IMR-90 (cell line): ENCODE measurements around the gene MAML1. TPM values are rescaled to one million over a fixed set of nuclear protein-coding genes. Genes with fewer than 3 reads are reported as not detected.

Experiments
- ATAC-seq: fragments of 200-7000 bp; cut with Tn5 transposase; 2 replicates; pipeline ENCODE4 v1.9.1; 2020; ENCODE audit warnings: low read depth, mild to moderate bottlenecking, moderate library complexity
- BruUV-seq: library from RNA; stranded (reverse); fragments of 400-500 nt; replicated peaks from 2 replicates; lab custom pipeline; 2021; lab: Mats Ljungman, UMichigan
- CTCF ChIA-PET: fragments of 300-600 bp; formaldehyde crosslinking; extraction: SDS; loops from one replicate; lab custom pipeline; 2021; ENCODE audit warnings: antibody characterized with exemption; lab: Yijun Ruan, JAX
- POLR2A ChIA-PET: fragments of 300-600 bp; sonication (Branson Sonifier 250); formaldehyde crosslinking; loops from one replicate; lab custom pipeline; 2022; ENCODE audit warnings: antibody characterized with exemption; ENCODE audit not compliant: unreplicated experiment; lab: Charles Lee
- DNase-seq: peaks from one replicate; pipeline ENCODE4 v3.0.0; 2013
- H2AFZ ChIP-seq: replicated peaks from 2 replicates; pipeline ENCODE3; 2013; ENCODE audit warnings: low read length, mild to moderate bottlenecking; ENCODE audit not compliant: poor library complexity
- H2AK5ac ChIP-seq: 2 replicates; pipeline ENCODE4 v1.6.1; 2013; ENCODE audit warnings: low read depth, low read length, inconsistent platforms
- H2AK9ac ChIP-seq: replicated peaks from 2 replicates; pipeline ENCODE3; 2013; ENCODE audit warnings: mild to moderate bottlenecking, low read depth, low read length, moderate library complexity; ENCODE audit not compliant: poor library complexity
- H2BK120ac ChIP-seq: 2 replicates; pipeline ENCODE4 v1.6.1; 2013; ENCODE audit warnings: low read depth, low read length, inconsistent platforms
- H2BK15ac ChIP-seq: 3 replicates; pipeline ENCODE4 v1.6.1; 2013; ENCODE audit warnings: low read depth, low read length, inconsistent platforms
- H2BK20ac ChIP-seq: 2 replicates; pipeline ENCODE4 v1.6.1; 2013; ENCODE audit warnings: low read depth, mild to moderate bottlenecking, inconsistent platforms, low read length, moderate library complexity
- H2BK5ac ChIP-seq: 2 replicates; pipeline ENCODE4 v1.6.1; 2013; ENCODE audit warnings: mild to moderate bottlenecking, low read depth, low read length, inconsistent platforms; ENCODE audit not compliant: poor library complexity, severe bottlenecking
- H3K14ac ChIP-seq: replicated peaks from 2 replicates; pipeline ENCODE4 v1.6.1; 2013; ENCODE audit warnings: low read depth, low read length, inconsistent platforms
- H3K18ac ChIP-seq: 2 replicates; pipeline ENCODE4 v1.6.1; 2013; ENCODE audit warnings: low read depth, low read length, control low read depth
- H3K23ac ChIP-seq: 2 replicates; pipeline ENCODE4 v1.6.1; 2013; ENCODE audit warnings: low read depth, low read length, inconsistent platforms
- H3K27ac ChIP-seq: 2 replicates; pipeline ENCODE4 v1.5.1; 2013; ENCODE audit warnings: mild to moderate bottlenecking, control low read depth, low read length; ENCODE audit not compliant: insufficient read depth
- H3K27me3 ChIP-seq: 2 replicates; pipeline ENCODE4 v1.6.1; 2013; ENCODE audit warnings: low read length; ENCODE audit not compliant: control insufficient read depth, insufficient read depth
- H3K36me3 ChIP-seq: 2 replicates; pipeline ENCODE4 v1.6.1; 2013; ENCODE audit warnings: low read length, mixed read lengths; ENCODE audit not compliant: control insufficient read depth, insufficient read depth
- H3K4ac ChIP-seq: 2 replicates; pipeline ENCODE4 v1.6.1; 2013; ENCODE audit warnings: low read depth, low read length, inconsistent platforms
- H3K4me1 ChIP-seq: 2 replicates; pipeline ENCODE4 v1.6.1; 2013; ENCODE audit warnings: low read length, mixed read lengths; ENCODE audit not compliant: control insufficient read depth, insufficient read depth
- H3K4me2 ChIP-seq: 2 replicates; pipeline ENCODE4 v1.6.1; 2013; ENCODE audit warnings: low read depth, mild to moderate bottlenecking, control low read depth, low read length, moderate library complexity
- H3K4me3 ChIP-seq: 2 replicates; pipeline ENCODE4 v1.5.1; 2013; ENCODE audit warnings: low read depth, mild to moderate bottlenecking, control low read depth, low read length, moderate library complexity; ENCODE audit not compliant: insufficient read depth
- H3K56ac ChIP-seq: 2 replicates; pipeline ENCODE4 v1.6.1; 2013; ENCODE audit warnings: low read length, inconsistent platforms; ENCODE audit not compliant: insufficient read depth; ENCODE audit errors: extremely low read depth
- H3K79me1 ChIP-seq, 2 experiments: 2 replicates each; pipeline ENCODE4 v1.6.1; 2013; ENCODE audit warnings: low read length in 2 of 2, inconsistent platforms in 1 of 2, low read depth in 1 of 2
- H3K9ac ChIP-seq: 2 replicates; pipeline ENCODE4 v1.6.1; 2013; ENCODE audit warnings: low read depth, low read length, control low read depth
- H3K9me1 ChIP-seq: 2 replicates; pipeline ENCODE4 v1.6.1; 2013; ENCODE audit warnings: low read length, inconsistent platforms; ENCODE audit not compliant: insufficient read depth
- H3K9me3 ChIP-seq: 2 replicates; pipeline ENCODE4 v1.6.1; 2013; ENCODE audit warnings: low read length; ENCODE audit not compliant: control insufficient read depth, insufficient read depth
- H4K20me1 ChIP-seq: 2 replicates; pipeline ENCODE4 v1.6.1; 2013; ENCODE audit warnings: low read length, inconsistent platforms; ENCODE audit not compliant: insufficient read depth
- H4K5ac ChIP-seq: 2 replicates; pipeline ENCODE4 v1.6.1; 2013; ENCODE audit warnings: mild to moderate bottlenecking, low read depth, low read length, control low read depth
- H4K8ac ChIP-seq, 2 experiments: 2 replicates each; pipeline ENCODE4 v1.6.1; 2013; ENCODE audit warnings: low read depth in 2 of 2, low read length in 2 of 2, control low read depth in 1 of 2, inconsistent platforms in 1 of 2
- H4K91ac ChIP-seq: 2 replicates; pipeline ENCODE4 v1.6.1; 2013; ENCODE audit warnings: low read depth, low read length, inconsistent platforms; ENCODE audit not compliant: insufficient read depth
- MAFK ChIP-seq: IDR thresholded peaks from 2 replicates; pipeline ENCODE4 v1.6.1; 2012; ENCODE audit warnings: low read depth, low read length, improper control_type of control experiment
- MAZ ChIP-seq: IDR thresholded peaks from 2 replicates; pipeline ENCODE4 v1.6.1; 2012; ENCODE audit warnings: low read depth, mild to moderate bottlenecking, low read length, improper control_type of control experiment, moderate library complexity, borderline replicate concordance
- MXI1 ChIP-seq: IDR thresholded peaks from 2 replicates; pipeline ENCODE4 v1.6.1; 2012; ENCODE audit warnings: low read depth, mild to moderate bottlenecking, low read length, moderate library complexity, borderline replicate concordance
- RAD21 ChIP-seq: IDR thresholded peaks from 2 replicates; pipeline ENCODE4 v1.6.1; 2012; ENCODE audit warnings: low read length, improper control_type of control experiment
- WGBS, 2 experiments: methylation state at CpG; one replicate each; pipeline versions ENCODE4 v1.1.5 to v1.1.7; 2013; ENCODE audit warnings: missing lambda C conversion rate in 2 of 2; ENCODE audit not compliant: insufficient read length in 1 of 2; ENCODE audit errors: extremely low coverage in 2 of 2; 5-methylcytosine and 5-hydroxymethylcytosine counted together
- dilution Hi-C: fragments of 300-500 bp; cut with HindIII; formaldehyde crosslinking; loops from one replicate; pipeline ENCODE4 v1.14.3; 2018; ENCODE audit warnings: low sequenced_read_pairs; ENCODE audit not compliant: unreplicated experiment
- in situ Hi-C: fragments of 300-500 bp; cut with MboI; formaldehyde crosslinking; loops from 3 replicates; pipeline ENCODE4 v1.14.3; 2019; ENCODE audit warnings: low sequenced_read_pairs, inconsistent platforms, mixed read lengths
- intact Hi-C: fragments of 100-400 bp; cut with micrococcal nuclease; formaldehyde crosslinking; loops from 2 replicates; pipeline ENCODE4 v1.10.0; 2022
- polyA plus RNA-seq, 3 experiments: library from polyadenylated mRNA; depleted of rRNA; stranded (reverse); fragments of >200 nt; gene quantifications; 2 replicates each; pipeline ENCODE4 v1.2.3, GENCODE V29; 2012; ENCODE audit warnings: low replicate concordance in 1 of 3
- total RNA-seq: library from RNA; depleted of rRNA; stranded (reverse); fragments of >200 nt; gene quantifications from 2 replicates; pipeline ENCODE4 v1.2.3, GENCODE V29; 2012

MAML1 gene
- total and polyA plus RNA-seq, 2 of the 4 experiments (the other 2 are of a cell fraction): 4.7 to 10.2 TPM

DNA sequence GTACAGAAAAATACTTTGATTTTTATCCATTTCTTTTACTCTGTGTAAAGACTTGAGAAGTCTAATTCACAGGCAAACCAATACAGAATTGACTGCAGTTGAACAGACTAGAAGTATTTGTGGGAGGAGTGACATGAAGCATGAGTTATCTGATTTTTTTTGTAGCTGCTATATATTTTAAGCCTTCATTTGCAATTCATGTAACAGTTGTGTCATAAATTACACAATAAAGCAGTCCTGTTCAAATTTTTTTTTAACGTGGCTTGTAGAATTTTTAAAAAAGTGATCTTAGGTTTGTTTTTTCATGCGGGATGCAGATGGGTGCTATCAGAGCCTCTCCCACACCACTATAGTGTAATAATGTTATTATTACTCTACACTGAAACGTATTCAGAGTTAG lies 2.9 kb upstream of the MAML1 start:
- dilution Hi-C loops (no loop called here), intact Hi-C loops (loop anchor here (5.0 kb wide), 1 partner anchor 32 kb away; the partner anchor contains the start of gene CANX)

More for the DNA sequence above, 2.9 kb upstream of the MAML1 start:
- H3K56ac ChIP-seq: no peak overlapping the region
- no peak overlapping the region for H3K4ac ChIP-seq
- no CpG with 5 or more reads among the region's 3 CpGs for WGBS, 2 experiments
- no peak overlapping the region for H4K8ac ChIP-seq
- H2BK15ac ChIP-seq: no peak overlapping the region
- peaks cover 11 to 24% of the 10 kb centered on the region in 2 experiments for H3K79me1 ChIP-seq
- H3K4me3 ChIP-seq: no peak overlapping the region
- no peak overlapping the region for H3K14ac ChIP-seq
- H2AFZ ChIP-seq: no peak overlapping the region
- H3K9ac ChIP-seq: no peak overlapping the region
- no peak for DNase-seq
- no peaks in the 10 kb centered on the region for H3K9me3 ChIP-seq
- no peak overlapping the region for H3K27ac ChIP-seq
- H3K9me1 ChIP-seq: peaks cover 3% of the 10 kb centered on the region; the same call in 1 of the 2 replicates
- no peak overlapping the region for H2BK120ac ChIP-seq
- no peak overlapping the region for H3K18ac ChIP-seq
- ChIA-PET CTCF (interaction anchor here (1.0 kb wide), 1 partner anchor 12 kb away, joined by 3 read pairs; no protein-coding TSS in a partner anchor), POLR2A (no interaction called here)
- H3K27me3 ChIP-seq: no peaks in the 10 kb centered on the region
- H2AK9ac ChIP-seq: no peak overlapping the region
- no peak overlapping the region for H2BK5ac ChIP-seq
- H3K4me1 ChIP-seq: peaks cover 9% of the 10 kb centered on the region
- peaks cover 15% of the 10 kb centered on the region for H4K20me1 ChIP-seq
- in situ Hi-C loops: no loop called here
- ATAC-seq: no peak
- peaks cover 36% of the 10 kb centered on the region for H3K36me3 ChIP-seq
- no peak for TF ChIP-seq MXI1
- no peak for TF ChIP-seq MAFK
- TF ChIP-seq MAZ: no peak
- TF ChIP-seq RAD21: no peak
- H3K23ac ChIP-seq: no peak overlapping the region
- no TSS peak for BruUV-seq
- no peak overlapping the region for H3K4me2 ChIP-seq
- no peak overlapping the region for H4K91ac ChIP-seq
- no peak overlapping the region for H4K5ac ChIP-seq
- no peak overlapping the region for H2AK5ac ChIP-seq
- no peak overlapping the region for H2BK20ac ChIP-seq
